Endothelial cell (in vitro differentiated cells): Measurements from ENCODE around the gene LCLAT1. TPM values are rescaled to one million over a fixed set of nuclear protein-coding genes. Genes with fewer than 3 reads are reported as not detected.

Source experiments
- DNase-seq: peaks from one replicate; pipeline ENCODE4 v3.0.0; 2021; ENCODE audit warnings: low spot score
- H3K27ac Mint-ChIP-seq: one replicate; pipeline ENCODE4 v1.8.0; 2021; ENCODE audit warnings: mixed read lengths, inconsistent platforms; ENCODE audit not compliant: unreplicated experiment
- H3K27me3 Mint-ChIP-seq: one replicate; pipeline ENCODE4 v1.8.0; 2021; ENCODE audit warnings: mild to moderate bottlenecking, moderate library complexity, mixed read lengths, inconsistent platforms; ENCODE audit not compliant: unreplicated experiment
- H3K36me3 Mint-ChIP-seq: one replicate; pipeline ENCODE4 v1.8.0; 2021; ENCODE audit warnings: mild to moderate bottlenecking, low read depth, mixed read lengths, inconsistent platforms; ENCODE audit not compliant: unreplicated experiment
- H3K4me1 Mint-ChIP-seq: one replicate; pipeline ENCODE4 v1.8.0; 2021; ENCODE audit warnings: mild to moderate bottlenecking, mixed read lengths, inconsistent platforms; ENCODE audit not compliant: unreplicated experiment
- H3K4me3 Mint-ChIP-seq: one replicate; pipeline ENCODE4 v1.8.0; 2021; ENCODE audit warnings: mild to moderate bottlenecking, mixed read lengths, inconsistent platforms; ENCODE audit not compliant: unreplicated experiment
- H3K9me3 Mint-ChIP-seq: one replicate; pipeline ENCODE4 v1.8.0; 2021; ENCODE audit warnings: mixed read lengths, inconsistent platforms; ENCODE audit not compliant: unreplicated experiment
- CTCF ChIP-seq: fragments of 200-600 bp; sonication (generic); IDR thresholded peaks from one replicate; pipeline ENCODE4 v1.5.0; 2021; ENCODE audit warnings: antibody characterized with exemption; ENCODE audit not compliant: unreplicated experiment
- total RNA-seq: library from RNA; stranded (reverse); fragmentation: NEBNext Ultra II Directional; extraction: Animal tissue kit (Norgen Biotek cat#: 25700); gene quantifications from one replicate; pipeline ENCODE4 v1.2.1, GENCODE V29; 2021; ENCODE audit not compliant: unreplicated experiment

LCLAT1 gene
- total RNA-seq, 1 donor from 2014 or later: 20.9 TPM

- Mint-ChIP-seq H3K4me1 (no peaks in the 10 kb centered on the region), H3K27ac (no peak overlapping the region), H3K9me3 (no peaks in the 10 kb centered on the region), H3K36me3 (no peaks in the 10 kb centered on the region), H3K4me3 (no peak overlapping the region), H3K27me3 (no peaks in the 10 kb centered on the region)
- DNase-seq: no peak
- TF ChIP-seq CTCF: no peak
Observed at GRCh38 chr2:30627151-30627550, 180.1 kb downstream of the LCLAT1 start.

DNA sequence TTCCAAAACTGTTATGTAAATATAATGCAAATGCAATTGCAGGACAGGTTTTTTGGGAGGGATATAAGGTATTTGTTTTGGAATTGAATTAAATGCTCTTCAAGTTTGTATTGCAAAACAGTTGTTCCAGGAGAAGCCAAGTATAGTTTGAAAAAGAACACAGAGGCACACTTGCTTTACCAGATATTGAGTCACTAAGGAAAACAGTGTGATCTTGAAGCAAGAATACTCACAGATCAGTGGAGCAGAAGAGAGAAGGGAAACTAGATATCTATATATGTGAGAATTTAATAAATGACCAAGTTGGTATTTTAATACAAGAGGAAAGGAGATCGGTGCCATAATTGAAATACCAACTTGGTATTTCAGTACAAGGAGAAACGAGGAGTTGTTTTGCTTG is 181.3 kb downstream of the LCLAT1 start:
- Mint-ChIP-seq H3K27ac (no peak overlapping the region), H3K9me3 (no peaks in the 10 kb centered on the region), H3K27me3 (no peaks in the 10 kb centered on the region), H3K36me3 (no peaks in the 10 kb centered on the region), H3K4me3 (no peak overlapping the region), H3K4me1 (no peaks in the 10 kb centered on the region)
- DNase-seq: no peak
- TF ChIP-seq CTCF: no peak

GRCh38 chr2:30629866-30630265 is 182.8 kb downstream of the LCLAT1 start:
- Mint-ChIP-seq H3K4me1 (no peaks in the 10 kb centered on the region), H3K36me3 (no peaks in the 10 kb centered on the region), H3K27me3 (no peaks in the 10 kb centered on the region), H3K27ac (no peak overlapping the region), H3K4me3 (no peak overlapping the region), H3K9me3 (no peaks in the 10 kb centered on the region)
- TF ChIP-seq CTCF: no peak
- DNase-seq: no peak

DNA sequence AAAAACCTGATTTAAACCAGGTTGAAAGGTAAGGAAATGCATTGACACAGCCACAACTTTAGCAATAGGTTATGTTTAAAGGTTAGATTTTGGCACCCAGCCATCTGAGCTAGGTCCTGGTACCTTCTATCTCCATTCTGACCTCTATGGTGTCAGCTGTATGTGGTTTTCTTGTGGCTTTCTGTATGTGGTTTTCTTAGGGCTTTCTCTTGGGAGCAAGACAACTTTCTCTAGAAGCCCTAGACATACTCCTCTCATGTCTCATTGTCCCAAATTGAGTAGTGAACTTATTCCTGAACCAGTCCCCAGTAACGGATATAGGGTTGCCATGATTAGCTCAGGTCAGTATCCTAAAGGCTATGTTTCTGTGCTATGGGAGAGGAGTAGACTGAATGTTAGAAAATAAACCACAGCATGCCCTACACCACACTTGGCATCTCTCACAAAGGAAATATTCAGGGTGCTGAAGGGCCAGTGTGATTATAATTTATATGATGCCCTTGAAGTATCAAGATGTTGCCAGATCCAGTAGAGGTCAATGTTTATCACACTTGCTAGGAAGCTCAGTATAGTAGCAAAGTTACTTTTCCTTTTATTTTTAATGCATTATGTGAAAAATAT is 184.1 kb downstream of the LCLAT1 start:
- TF ChIP-seq CTCF: no peak
- H3K9me3 Mint-ChIP-seq: no peaks in the 10 kb centered on the region
- H3K36me3 Mint-ChIP-seq: no peaks in the 10 kb centered on the region
- H3K27me3 Mint-ChIP-seq: no peaks in the 10 kb centered on the region
- H3K4me3 Mint-ChIP-seq: no peak overlapping the region
- H3K27ac Mint-ChIP-seq: no peak overlapping the region
- no peak for DNase-seq
- H3K4me1 Mint-ChIP-seq: no peaks in the 10 kb centered on the region

DNA sequence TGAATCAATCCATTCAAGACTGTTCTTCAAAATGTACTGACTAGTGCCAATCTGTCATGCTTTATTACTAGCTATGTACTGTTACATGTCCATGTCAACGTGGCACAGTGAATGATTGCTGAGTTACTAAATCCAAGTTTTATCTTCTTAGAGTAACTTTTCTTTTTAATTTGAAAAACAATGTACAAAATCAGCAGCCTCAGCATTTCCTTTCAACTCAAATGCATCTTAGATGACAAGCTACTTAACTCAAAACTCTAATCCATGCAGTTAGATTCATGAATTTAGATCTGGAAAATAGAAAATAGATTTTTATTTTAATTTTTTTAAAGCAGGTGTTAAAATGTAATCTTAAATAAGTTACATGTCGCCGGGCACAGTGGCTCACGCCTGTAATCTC is 186.0 kb downstream of the LCLAT1 start:
- H3K4me3 Mint-ChIP-seq: no peak overlapping the region
- no peaks in the 10 kb centered on the region for H3K4me1 Mint-ChIP-seq
- no peak for TF ChIP-seq CTCF
- H3K27me3 Mint-ChIP-seq: no peaks in the 10 kb centered on the region
- no peaks in the 10 kb centered on the region for H3K36me3 Mint-ChIP-seq
- H3K9me3 Mint-ChIP-seq: no peaks in the 10 kb centered on the region
- DNase-seq: no peak
- no peak overlapping the region for H3K27ac Mint-ChIP-seq
